Nephron (organoid): ENCODE data around the gene DHDH.

ENCODE experiments used
- H3K27ac Mint-ChIP-seq, 3 experiments: 2 replicates each; pipeline ENCODE4 v1.8.0; 2020; ENCODE audit warnings: mixed read lengths in 3 of 3, mild to moderate bottlenecking in 2 of 3, moderate library complexity in 1 of 3
- H3K27me3 Mint-ChIP-seq: 2 replicates; pipeline ENCODE4 v1.8.0; 2021; ENCODE audit warnings: low read depth, mild to moderate bottlenecking, moderate library complexity, mixed read lengths
- H3K36me3 Mint-ChIP-seq: 2 replicates; pipeline ENCODE4 v1.8.0; 2020; ENCODE audit warnings: low read depth, mixed read lengths
- H3K4me1 Mint-ChIP-seq: 2 replicates; pipeline ENCODE4 v1.8.0; 2020; ENCODE audit warnings: mixed read lengths
- H3K4me3 Mint-ChIP-seq, 3 experiments: 2 replicates each; pipeline ENCODE4 v1.8.0; 2020; ENCODE audit warnings: mild to moderate bottlenecking in 3 of 3, mixed read lengths in 3 of 3, moderate library complexity in 2 of 3
- H3K9me3 Mint-ChIP-seq: 2 replicates; pipeline ENCODE4 v1.8.0; 2020; ENCODE audit warnings: mixed read lengths
- TF ChIP-seq, protein P1 (sequence below), 3 experiments: fragments of 200-600 bp; sonication (generic); IDR thresholded peaks; one replicate each; pipeline ENCODE4 v1.5.0; 2021; ENCODE audit warnings: antibody characterized with exemption in 3 of 3; ENCODE audit not compliant: unreplicated experiment in 3 of 3

DHDH gene

DNA sequence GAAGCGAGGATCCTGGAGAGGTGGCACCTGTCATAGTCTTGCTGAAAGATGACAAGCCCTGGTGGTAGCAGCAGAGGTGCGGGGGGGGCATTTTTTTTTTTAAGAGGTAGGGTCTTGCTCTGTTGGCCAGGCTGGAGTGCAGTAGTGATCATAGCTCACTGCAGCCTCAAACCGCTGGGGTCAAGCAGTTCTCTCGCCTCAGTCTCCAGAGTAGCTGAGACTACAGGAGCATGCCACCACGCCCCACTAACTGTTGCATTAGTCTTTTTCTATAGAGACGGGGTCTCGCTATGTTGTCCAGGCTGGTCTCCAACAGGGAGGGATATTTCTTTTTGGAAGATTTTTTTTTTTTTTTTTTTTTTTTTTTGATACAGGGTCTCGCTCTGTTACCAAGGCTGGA lies 24.5 kb downstream of the DHDH start:
- Mint-ChIP-seq H3K9me3 (no peaks in the 10 kb centered on the region), H3K4me1 (peaks cover 14% of the 10 kb centered on the region)

DNA sequence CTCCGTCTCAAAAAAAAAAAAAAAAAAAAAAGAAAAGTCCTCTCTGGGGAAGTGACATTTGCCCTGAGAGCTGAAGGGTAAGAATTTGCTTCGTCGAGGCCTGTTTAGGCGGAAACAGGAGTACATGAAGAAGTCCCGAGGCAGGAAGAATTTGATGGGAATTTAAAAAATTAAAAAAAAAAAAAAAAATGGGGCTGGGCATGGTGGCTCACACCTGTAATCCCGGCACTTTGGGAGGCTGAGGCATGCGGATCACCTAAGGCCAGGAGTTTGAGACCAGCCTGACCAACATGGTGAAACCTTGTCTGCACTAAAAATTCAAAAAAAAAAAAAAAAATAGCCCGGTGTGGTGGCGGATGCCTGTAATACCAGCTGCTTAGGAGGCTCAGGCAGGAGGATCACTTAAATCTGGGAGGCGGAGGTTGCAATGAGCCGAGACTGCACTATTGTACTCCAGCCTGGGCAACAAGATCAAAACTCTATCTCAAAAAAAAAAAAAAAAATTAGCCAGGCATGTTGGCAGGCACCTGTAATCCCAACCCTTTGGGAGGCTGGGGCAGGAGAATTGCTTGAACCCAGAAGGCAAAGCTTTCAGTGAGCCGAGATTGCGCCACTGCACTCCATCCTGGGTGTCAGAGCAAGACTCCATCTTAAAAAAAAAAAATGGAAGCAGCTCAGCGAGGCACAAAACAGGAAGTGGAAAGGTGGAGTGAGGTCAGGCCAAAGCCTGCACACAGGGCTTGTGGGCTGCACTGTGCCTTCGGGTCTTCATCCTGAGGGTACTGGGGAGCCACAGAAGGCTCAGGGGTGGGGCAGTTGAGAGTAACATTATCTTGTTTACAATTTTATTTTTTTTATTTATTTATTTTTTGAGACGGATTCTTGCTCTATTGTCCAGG lies 26.1 kb downstream of the DHDH start:
- Mint-ChIP-seq H3K9me3 (no peaks in the 10 kb centered on the region), H3K27me3 (peaks cover 4% of the 10 kb centered on the region), H3K4me3 (no peak overlapping the region), H3K27ac (no peak overlapping the region), H3K4me1 (peaks cover 25% of the 10 kb centered on the region), H3K36me3 (peaks cover 21% of the 10 kb centered on the region)
- TF ChIP-seq, protein P1, sequence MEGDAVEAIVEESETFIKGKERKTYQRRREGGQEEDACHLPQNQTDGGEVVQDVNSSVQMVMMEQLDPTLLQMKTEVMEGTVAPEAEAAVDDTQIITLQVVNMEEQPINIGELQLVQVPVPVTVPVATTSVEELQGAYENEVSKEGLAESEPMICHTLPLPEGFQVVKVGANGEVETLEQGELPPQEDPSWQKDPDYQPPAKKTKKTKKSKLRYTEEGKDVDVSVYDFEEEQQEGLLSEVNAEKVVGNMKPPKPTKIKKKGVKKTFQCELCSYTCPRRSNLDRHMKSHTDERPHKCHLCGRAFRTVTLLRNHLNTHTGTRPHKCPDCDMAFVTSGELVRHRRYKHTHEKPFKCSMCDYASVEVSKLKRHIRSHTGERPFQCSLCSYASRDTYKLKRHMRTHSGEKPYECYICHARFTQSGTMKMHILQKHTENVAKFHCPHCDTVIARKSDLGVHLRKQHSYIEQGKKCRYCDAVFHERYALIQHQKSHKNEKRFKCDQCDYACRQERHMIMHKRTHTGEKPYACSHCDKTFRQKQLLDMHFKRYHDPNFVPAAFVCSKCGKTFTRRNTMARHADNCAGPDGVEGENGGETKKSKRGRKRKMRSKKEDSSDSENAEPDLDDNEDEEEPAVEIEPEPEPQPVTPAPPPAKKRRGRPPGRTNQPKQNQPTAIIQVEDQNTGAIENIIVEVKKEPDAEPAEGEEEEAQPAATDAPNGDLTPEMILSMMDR (IDR thresholded peaks at IDR 0.05; ENCODE audit: unreplicated experiment in 3 of 3): no peak

More for the DNA sequence above, 24.5 kb downstream of the DHDH start:
- H3K27ac Mint-ChIP-seq: no peak overlapping the region
- H3K36me3 Mint-ChIP-seq: peaks cover 21% of the 10 kb centered on the region
- TF ChIP-seq, protein P1 (IDR thresholded peaks at IDR 0.05; ENCODE audit: unreplicated experiment in 3 of 3): no peak
- H3K4me3 Mint-ChIP-seq: peak overlapping the region in 2 of 3 experiments; percentile 56
- peaks cover 4% of the 10 kb centered on the region for H3K27me3 Mint-ChIP-seq

DNA sequence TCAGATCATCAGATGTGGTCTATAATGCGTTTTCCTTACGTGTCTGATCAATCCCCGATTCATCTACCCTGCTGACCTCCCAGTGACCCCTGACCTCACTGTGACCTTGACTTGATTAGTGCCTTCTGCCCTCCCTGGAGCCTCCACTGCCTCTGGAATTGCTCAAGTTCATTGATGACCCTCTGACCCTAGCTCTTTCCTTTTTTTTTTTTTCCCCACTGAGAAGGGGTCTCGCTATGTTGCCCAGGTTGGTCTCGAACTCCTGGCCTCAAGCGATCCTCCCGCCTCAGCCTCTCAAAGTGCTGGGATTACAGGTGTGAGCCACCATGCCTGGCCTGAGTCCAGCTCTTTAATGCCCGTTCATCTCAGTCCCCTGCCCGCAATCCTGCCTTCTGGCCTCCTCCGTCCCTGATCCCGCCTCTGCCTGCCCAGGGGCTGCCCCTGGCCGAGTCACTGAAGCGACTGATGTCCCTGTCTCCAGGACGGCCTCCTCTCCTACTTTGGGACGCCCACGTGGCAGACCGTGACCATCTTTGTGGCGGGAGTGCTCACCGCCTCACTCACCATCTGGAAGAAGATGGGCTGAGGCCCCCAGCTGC lies 27.7 kb downstream of the DHDH start:
- Mint-ChIP-seq H3K4me1 (peaks cover 21% of the 10 kb centered on the region), H3K27ac (peak overlapping the region; percentile 76 to 100 (median 99)), H3K36me3 (peaks cover 22% of the 10 kb centered on the region), H3K27me3 (peaks cover 4% of the 10 kb centered on the region), H3K4me3 (peak overlapping the region in 1 of 3 experiments; percentile 14), H3K9me3 (no peaks in the 10 kb centered on the region)
- TF ChIP-seq, protein P1 (IDR thresholded peaks at IDR 0.05; ENCODE audit: unreplicated experiment in 3 of 3): no peak

DNA sequence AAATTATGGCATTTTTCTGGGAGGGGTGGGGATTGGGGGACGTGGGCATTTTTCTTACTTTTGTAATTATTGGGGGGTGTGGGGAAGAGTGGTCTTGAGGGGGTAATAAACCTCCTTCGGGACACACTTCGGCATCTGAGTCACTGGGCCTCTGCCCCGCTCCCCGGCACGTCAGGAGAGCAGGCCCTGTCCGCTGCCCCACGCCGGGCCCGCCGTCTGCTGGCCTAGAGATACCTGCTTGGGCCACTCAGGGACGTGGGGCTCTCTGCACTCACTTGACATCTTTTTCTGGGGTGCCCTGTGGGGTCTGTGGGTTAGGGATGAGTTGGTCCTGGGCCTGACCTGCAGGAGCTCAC lies 28.2 kb downstream of the DHDH start:
- Mint-ChIP-seq H3K27me3 (peaks cover 4% of the 10 kb centered on the region), H3K4me3 (peak overlapping the region; percentile 53 to 60 (median 56)), H3K4me1 (peaks cover 25% of the 10 kb centered on the region), H3K36me3 (peaks cover 27% of the 10 kb centered on the region), H3K9me3 (no peaks in the 10 kb centered on the region), H3K27ac (peak overlapping the region; percentile 96 to 100 (median 99))
- TF ChIP-seq, protein P1 (IDR thresholded peaks at IDR 0.05; ENCODE audit: unreplicated experiment in 3 of 3): no peak

DNA sequence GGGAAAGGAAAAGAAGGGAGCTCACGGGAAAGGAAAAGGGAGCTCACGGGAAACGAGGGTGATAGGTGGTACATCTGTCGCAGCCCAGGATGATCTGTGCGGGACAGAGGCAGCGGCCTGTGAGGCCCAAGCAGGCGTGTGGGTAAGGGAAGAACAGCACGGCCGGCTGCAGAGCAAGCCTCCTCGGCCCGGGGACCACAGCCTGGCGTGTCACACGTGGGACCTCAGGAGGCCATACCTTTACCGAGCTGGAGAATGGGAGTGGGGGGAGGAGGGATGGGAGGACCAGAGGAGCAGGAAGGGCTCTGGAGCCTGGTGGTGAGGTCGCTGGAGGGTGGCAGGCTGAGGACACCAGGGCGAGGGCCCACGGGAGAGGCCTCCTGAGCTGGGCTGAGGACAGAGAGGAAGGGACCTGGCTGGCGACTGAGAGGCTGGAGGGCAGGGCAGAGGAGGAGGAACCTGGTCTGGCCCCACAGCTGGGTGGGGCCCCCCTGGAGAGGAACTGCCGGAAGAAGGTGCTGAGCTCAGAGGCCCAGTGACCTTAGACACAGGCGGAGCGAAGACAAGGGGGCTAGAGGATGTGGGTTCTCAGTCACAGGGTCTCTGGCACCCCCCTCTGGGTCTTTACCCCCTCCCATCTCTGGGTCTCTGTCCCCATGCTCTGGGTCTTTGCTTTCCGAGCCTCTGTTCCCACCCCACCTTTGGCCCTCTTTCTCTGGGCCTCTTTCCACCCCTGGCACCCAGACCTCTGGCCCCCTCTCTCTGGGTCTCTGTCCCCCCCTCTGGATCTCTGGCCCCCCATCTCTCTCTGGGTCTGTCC lies 28.7 kb downstream of the DHDH start:
- no peaks in the 10 kb centered on the region for H3K9me3 Mint-ChIP-seq
- TF ChIP-seq, protein P1 (IDR thresholded peaks at IDR 0.05; ENCODE audit: unreplicated experiment in 3 of 3): no peak
- peaks cover 27% of the 10 kb centered on the region for H3K4me1 Mint-ChIP-seq
- H3K36me3 Mint-ChIP-seq: peaks cover 25% of the 10 kb centered on the region
- H3K4me3 Mint-ChIP-seq: peak overlapping the region; percentile 53 to 100 (median 56)
- peak overlapping the region; percentile 96 to 100 (median 99) for H3K27ac Mint-ChIP-seq
- peaks cover 3% of the 10 kb centered on the region for H3K27me3 Mint-ChIP-seq
